Stimulated activated CD4-positive, alpha-beta T cell treated with anti-CD3 and anti-CD28 coated beads, Interleukin-2, amount 100 ng/mL, for 24 hours (primary cell): ENCODE measurements around the gene CYP2E1.
"Not testable (repeated sequence)": the region's sequence is repeated elsewhere in the genome, so short reads cannot be mapped to it uniquely, and the experiment has no call there.

ENCODE experiments used
- DNase-seq, 2 donors: peaks; one replicate each; pipeline ENCODE4 v3.0.0-alpha.2; 2020

Gene CYP2E1

GRCh38 chr10:133573460-133573859, 46.3 kb downstream of the CYP2E1 start:
- not testable (repeated sequence) for DNase-seq

GRCh38 chr10:133577037-133577436, 49.9 kb downstream of the CYP2E1 start:
- not testable (repeated sequence) for DNase-seq
